CD1c-positive myeloid dendritic cell (primary cell): ENCODE results near the gene GNG8.

Source experiments
- DNase-seq: peaks from one replicate; pipeline ENCODE4 v3.0.0-alpha.2; 2016; ENCODE audit errors: extremely low spot score

Gene GNG8

DNA sequence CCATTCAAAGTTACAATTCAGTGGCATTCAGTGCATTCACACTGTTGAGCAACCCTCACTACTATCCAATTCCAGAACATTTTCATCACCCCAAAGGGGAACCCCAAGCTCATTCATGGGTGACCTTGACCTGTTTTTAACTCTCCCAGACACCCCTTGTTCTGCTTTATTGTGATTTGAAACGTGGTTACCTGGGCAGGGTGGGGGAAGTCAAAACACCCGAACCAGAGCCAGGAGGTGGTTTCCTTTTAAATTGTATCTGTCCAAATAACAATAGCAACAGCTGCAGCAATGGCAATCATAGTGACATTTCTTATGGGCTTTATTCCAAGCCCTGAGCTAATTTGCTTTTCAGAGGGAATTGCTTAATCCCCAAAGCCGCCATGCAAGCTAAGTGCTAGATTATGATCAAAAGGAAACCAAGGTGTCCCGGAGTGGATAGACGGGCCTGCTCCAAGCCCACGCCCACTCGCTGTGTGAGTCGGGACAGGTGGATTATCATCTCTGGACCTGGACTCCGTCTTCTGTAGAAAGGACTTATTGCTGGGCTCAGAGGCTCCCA, 17.3 kb downstream of the GNG8 start:
- peak; percentile 56 for DNase-seq

DNA sequence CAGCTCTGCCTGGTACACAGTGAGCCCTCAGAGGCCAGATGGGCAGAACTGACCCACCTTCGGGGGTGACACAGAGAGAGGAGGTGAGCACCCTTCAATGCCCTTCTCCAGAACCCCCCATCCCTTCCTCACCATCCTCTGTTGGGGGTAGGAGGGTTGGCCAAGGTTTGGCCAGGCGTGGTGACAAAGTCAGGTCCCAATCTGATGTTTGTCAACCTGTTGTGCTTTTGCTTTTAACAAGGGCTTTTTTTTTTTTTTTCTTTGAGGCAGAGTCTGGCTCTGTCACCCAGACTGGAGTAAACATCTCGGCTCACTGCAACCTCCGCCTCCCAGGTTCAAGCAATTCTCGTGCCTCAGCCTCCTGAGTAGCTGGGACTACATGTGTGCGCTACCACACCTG, 18.4 kb downstream of the GNG8 start:
- DNase-seq = no peak

- DNase-seq = peak; percentile 63
Observed at GRCh38 chr19:46616631-46617322, 19.2 kb downstream of the GNG8 start.

- DNase-seq = no peak
Observed at GRCh38 chr19:46615966-46616365, 20.0 kb downstream of the GNG8 start.

GRCh38 chr19:46614114-46614722, 21.8 kb downstream of the GNG8 start:
- DNase-seq = peak; percentile 87

DNA sequence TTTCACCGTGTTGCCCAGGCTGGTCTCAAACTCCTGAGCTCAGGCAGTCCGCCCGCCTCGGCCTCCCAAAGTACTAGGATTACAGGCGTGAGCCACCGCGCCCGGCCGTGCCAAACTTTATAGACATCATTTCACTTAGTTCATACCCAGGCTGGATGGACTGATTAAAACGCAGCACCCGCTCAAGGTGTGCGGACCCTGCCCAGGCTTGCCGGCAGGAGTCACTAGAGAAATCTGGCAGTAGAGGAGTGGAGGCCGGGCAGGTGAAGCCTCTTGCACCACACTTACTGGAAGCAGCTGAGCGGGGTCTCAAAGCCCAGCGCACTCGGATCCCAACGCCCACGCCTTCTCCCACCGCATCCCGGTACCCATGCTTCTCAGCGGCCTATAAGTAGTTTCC, 22.5 kb downstream of the GNG8 start:
- no peak for DNase-seq

GRCh38 chr19:46611776-46612175, 24.2 kb downstream of the GNG8 start:
- DNase-seq = no peak

DNA sequence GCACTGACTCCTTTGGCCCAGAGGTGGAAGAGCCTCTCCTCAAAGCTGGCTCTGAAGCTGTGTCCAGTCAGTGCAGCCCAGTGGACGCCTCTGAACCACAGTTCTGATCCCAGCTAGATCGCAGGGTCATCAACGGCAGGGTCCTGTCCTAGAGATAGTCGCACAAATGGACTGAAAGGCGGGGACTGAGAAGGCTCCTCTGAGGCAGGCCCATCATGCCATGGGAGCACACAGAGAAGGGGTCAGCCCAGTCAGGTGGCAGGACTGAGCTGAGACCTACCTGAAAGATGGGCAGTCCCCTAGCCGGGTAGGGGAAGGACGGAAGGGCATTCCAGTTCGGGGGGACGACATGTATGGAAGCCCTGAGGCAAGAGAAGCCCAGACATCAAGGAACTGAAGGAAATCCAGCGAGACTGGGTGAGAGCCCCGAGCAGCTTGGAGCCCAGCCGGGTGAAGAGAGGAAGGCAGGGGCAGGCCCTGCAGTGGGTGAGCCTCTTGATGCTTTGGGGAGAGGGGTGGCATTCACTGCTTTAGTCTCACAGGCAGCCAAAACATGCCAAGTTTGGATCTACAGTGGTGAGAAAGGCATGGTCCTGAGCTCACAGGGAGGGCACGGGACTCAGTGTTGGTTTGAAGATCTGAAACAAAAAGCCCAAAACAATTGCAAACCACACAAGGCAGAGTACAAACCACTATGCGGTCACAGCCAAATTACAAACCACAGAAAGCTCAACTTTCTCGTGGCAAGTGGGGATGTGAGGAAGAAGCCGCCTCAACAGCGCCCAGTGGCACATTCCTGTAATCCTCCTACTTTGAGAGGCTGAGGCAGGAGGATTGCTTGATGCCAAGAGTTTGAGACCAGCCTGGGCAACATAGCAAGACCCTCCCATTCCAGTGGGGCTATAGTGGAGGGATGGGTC, 24.9 kb downstream of the GNG8 start:
- DNase-seq = peak; percentile 43

DNA sequence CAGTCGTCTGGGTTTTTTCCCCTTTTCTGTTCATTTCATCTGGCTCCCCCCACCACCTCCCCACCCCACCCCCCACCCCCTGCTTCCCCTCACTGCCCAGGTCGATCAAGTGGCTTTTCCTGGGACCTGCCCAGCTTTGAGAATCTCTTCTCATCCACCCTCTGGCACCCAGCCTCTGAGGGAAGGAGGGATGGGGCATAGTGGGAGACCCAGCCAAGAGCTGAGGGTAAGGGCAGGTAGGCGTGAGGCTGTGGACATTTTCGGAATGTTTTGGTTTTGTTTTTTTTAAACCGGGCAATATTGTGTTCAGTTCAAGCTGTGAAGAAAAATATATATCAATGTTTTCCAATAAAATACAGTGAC, 25.6 kb downstream of the GNG8 start:
- no peak for DNase-seq

- DNase-seq = no peak
Observed at GRCh38 chr19:46609511-46610412, 26.2 kb downstream of the GNG8 start.

DNA sequence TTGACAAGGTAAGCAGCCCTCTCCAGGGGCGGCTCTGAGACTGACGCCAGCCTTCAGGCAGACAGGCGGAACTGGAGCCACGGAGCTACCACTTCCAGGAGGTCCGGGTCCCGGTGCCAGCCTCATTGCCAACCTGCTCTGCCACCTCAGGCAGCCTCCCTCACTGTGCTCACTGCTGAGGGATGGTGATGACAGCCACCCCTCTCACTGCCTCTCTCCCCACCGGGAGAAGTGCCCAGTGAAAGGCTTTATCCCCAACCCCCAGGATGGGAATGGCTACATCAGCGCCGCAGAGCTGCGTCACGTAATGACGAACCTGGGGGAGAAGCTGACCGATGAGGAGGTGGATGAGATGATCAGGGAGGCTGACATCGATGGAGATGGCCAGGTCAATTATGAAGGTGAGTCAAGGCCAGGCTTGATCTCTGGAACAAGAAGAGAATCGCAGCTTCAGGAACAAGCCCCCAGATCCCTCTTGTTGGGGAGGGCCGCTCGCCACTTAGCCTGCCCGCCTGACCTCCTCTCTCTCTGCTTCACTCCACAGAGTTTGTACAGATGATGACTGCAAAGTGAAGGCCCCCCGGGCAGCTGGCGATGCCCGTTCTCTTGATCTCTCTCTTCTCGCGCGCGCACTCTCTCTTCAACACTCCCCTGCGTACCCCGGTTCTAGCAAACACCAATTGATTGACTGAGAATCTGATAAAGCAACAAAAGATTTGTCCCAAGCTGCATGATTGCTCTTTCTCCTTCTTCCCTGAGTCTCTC, 27.2 kb downstream of the GNG8 start:
- no peak for DNase-seq

- DNase-seq = no peak
Observed at GRCh38 chr19:46608178-46608577, 27.8 kb downstream of the GNG8 start.

GRCh38 chr19:46607448-46607841, 28.6 kb downstream of the GNG8 start:
- DNase-seq = no peak

DNA sequence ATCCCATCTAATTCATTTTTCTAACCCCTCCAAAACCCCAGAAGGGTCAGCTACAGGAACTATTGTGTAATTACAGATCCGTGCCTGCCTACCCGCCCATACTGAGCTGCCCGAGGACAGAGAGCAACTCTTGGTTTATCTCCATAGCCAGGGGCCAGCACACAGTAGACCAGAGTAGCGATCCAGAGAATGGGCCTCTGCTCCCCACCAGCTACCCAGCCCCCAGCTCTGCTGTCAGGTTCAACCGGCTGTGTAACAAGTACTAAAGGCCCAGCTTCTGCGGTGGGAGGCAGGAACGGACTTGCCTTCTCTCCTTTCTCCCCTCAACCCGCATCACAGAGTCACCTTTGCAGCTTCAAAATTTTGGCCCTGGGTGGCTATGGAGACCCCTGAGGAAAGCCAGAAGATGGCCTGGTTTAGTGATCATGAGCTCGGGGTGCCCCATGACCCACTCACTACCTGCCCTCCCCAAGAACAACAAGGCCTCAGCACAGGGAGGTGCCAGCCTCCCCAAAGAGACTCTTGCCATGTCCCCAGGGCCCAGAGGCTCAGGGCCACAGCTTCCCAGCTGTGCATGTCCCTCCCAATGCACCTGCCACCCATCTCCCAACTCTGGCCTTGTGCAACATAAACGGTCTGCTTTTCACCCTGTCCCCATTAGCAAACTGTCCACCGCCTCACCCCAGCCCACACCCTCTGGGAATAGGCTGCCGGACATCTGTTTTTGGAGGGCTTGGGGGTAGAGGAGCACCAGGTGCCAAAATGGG, 29.1 kb downstream of the GNG8 start:
- no peak for DNase-seq

DNA sequence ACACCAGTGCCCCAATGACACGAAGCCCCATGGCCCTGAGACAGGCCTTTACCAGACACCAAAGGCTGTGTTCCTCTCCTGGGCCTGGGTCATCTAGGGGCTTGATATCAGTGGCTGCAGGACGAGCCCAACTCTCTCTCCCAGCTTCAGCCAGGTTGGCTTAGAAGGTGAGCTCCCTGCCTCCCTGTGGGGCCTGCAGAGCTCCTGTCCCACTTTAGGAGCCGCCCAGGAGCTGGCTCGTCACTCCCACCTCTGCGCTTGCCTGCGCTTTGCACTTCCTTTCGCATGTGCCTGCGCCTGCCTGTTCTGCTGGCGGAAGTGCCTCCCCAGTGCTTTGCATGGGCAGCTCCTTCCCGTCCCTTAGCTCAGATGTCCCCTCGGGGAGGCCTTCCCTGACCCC, 30.0 kb downstream of the GNG8 start:
- no peak for DNase-seq

DNA sequence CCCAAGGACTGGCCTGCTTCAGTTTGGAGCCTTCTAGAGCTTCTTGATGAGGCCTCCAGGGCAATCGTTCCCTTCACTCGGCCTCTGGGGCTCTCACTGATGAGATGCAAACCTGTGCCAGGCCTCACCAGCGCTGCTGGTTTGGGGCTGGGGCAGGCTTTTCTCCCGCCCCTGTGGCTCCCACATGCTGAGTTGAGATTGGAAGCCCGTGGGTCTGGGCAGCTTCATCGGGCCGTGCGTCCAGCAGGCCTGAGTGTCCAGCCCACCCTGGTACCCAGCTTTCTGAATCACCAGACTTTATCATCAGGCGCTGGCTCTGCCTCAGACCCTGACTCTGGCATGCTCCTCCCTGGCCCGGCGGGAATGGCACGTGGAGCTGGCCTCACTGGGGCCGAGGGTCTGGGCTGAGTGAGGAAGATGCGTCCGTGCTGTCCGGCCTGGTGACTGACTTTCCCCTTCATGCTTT, 30.6 kb downstream of the GNG8 start:
- DNase-seq = no peak

DNA sequence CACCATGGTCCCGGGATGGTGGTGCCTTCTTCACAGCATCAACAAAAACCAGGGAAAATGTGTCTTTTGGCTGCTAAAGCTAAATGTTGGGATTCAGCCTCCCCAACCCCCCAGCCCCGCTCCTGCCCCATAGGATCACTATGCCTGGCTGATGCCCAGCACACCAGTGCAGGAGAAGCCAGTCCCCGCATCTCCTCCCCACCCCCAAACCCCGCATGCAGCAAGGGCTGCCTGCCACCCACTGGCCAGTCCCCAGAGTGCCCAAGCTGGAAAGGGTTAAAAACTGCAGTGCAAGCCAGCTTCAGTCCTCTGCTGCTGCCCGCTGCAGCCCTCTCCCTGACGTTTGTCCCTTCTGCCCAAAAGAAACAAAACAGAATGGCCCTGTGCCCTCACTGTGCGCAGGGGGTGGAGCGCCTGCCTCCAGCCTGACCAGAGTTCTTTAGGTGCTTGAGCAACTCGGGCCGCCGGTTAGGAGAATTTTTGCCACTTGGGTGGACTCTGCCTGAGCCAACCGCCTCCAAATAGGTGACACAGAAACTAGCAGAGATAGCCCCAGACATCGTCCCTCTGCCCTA, 31.1 kb downstream of the GNG8 start:
- DNase-seq = no peak

GRCh38 chr19:46603752-46604231, 32.2 kb downstream of the GNG8 start:
- no peak for DNase-seq

DNA sequence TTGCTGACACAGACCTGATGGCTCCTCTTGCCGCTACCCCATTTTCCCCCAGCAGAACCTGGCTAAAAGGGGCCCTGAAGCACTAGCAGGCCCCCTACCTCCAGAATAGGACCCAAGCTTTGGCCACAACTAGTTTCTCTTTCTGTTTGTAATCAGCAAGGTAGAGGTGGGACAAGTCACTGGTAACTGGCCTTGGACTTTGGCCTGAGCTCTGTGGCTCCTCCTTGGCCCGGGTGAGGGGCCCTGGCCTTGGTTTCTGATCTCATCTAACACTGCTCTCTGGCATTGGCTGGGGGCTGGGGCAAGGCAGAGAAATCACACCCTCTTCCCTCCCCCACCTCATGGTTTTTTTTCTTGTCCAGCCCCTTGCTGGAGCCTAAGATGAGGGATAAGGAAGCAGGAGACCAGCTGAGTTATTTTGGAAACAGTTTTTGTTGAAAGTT, 32.8 kb downstream of the GNG8 start:
- no peak for DNase-seq
